ENCODE data around the gene RBMS3.

The RBMS3 gene

DNA sequence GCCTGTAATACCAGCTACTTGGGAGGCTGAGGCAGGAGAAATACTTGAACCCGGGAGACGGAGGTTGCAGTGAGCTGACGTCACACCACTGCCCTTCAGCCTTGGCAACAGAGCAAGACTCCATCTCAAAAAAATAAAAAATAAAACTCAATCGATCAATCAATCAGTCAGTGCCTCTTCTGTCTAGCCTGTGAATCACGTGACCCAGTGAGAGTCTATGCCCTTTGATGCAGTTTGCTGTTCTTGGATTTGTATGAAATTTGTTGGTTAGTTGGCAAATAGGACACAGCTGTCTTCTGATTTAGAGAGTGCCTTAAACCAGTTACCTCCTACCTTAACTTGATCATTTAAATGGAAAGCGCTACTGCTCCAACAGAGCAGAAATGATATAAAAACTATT, 3.6 kb upstream of the RBMS3 start:
- DNase-seq (ENCODE audit: low read depth): no peak

DNA sequence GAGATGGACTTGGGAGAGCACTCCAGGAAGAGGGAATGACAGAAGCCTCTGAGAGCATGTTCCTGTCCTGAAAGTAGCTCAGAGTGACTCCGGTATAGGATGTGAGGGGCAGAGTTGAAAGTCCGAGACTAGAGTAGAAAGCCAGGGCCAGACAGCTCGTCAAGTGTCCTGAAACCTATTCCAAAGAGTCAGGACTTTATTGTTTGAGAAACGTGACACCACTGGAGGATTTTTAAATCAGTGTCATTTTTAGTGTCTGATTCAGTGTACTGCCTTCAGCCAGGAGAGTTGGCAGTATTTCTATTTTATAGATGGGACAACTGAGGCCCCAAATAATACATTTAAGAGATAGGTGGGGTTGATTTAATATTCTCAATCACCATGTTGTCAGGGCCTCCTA, 1.6 kb upstream of the RBMS3 start:
- no peak for DNase-seq (ENCODE audit: low read depth)

DNA sequence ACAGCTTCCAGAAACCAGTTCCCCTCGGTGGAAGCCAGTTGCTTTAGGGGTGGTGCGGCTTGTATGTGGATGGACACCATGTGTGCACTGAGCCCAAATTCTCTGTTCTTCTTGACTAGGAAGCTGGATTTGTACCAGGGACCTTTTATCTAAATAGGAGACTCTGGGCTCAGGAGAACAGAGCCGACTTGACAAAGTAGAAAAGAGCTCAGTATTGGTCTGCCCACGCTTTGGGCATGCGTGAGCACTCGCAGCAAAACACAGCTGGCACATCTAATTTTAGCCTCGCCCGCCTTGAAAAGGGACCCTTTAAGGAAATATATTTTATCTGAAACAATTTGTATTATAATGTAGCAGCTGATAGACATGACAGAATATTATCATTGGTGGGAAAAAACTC, 1.1 kb upstream of the RBMS3 start:
- DNase-seq (ENCODE audit: low read depth): no peak

DNA sequence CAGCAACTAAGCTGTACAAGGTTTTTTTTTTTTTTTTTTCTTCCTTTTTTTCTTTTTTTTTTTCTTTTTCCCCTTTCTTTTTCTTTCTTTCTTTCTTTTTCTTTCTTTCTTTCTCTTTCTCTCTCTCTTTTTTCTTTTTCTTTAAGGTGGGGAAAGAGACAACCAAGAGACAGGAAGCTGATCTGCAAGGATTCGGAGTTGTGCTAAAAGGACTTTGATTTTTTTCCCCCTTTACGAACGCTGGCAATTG, 148 bp downstream of the RBMS3 start:
- no peak for DNase-seq (ENCODE audit: low read depth)

DNA sequence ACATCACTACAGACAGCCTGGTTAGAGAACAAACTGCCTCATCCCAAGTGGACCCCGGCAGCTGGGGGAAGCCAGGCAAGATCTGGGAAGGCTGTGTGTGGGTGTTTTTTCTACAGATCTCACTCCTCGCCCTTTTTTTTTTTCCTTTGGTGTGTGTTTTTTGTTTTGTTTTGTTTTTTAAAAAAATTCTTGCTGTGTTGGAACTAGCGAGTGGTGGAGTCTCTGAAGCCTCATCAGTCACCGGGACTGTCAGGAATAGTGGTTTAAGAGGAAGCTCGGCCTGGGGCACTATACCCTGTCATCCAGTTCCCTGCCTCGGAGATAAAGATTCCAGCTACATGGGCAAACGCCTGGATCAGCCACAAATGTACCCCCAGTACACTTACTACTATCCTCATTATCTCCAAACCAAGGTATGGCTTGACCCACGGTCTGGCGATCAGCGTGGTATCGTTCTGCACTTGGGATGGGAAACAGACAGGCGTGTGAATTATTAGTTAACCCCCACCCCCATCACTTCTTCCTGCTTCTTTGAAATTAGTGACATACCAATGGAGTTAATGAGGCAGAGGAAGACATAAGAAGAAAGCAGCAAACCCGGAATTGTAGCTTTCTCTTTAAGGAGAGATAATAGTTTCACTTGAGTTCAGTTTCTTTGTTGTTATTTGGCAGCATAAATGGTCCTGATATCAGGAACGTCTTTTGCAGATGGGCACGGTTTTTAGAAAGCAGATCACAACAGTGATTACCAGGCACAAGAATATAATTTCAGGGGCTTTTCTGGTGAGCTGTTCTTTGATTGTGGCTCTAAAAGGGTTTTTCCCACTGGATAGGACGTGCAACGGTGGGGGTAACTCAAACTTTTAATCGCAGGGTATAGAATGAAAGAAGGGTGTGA, 722 bp downstream of the RBMS3 start:
- no peak for DNase-seq (ENCODE audit: low read depth)

DNA sequence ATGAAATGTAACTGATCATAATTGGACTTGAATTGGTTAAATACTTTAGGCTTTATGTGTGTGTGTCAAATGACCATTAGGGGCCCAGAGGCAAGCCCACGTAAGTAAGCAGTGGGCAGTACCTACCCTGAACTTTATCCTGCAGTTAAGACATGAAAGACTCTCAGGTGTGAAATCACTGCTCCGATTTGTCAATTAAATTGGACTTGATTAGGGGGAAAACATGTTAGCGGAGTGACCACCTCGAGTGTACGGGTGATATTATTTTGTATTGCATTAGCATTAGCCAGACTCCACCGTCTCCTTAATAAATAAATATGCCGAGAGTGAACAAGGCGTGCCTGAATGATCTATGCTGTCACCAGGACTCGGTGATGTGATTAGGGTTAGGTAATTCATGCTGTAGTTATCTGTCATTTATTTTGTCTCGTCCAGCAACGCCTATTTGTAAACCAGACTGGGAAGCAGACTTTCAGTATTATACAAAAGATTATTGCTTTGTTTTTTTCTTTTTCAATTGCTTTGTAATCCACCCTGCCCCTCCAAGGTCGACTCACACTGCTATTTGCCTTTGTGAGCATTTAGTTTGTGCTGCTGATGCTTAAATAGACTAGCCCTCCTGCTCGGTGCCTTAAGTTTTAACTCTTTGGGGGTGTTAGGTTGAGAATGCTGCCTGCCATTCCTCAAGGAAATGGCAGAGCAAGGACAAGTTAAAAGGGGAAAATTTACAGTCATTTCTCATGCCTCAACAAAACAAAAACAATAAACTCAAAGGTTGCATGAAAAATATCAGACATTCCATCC, 1.8 kb downstream of the RBMS3 start:
- DNase-seq (ENCODE audit: low read depth): peak; percentile 37

DNA sequence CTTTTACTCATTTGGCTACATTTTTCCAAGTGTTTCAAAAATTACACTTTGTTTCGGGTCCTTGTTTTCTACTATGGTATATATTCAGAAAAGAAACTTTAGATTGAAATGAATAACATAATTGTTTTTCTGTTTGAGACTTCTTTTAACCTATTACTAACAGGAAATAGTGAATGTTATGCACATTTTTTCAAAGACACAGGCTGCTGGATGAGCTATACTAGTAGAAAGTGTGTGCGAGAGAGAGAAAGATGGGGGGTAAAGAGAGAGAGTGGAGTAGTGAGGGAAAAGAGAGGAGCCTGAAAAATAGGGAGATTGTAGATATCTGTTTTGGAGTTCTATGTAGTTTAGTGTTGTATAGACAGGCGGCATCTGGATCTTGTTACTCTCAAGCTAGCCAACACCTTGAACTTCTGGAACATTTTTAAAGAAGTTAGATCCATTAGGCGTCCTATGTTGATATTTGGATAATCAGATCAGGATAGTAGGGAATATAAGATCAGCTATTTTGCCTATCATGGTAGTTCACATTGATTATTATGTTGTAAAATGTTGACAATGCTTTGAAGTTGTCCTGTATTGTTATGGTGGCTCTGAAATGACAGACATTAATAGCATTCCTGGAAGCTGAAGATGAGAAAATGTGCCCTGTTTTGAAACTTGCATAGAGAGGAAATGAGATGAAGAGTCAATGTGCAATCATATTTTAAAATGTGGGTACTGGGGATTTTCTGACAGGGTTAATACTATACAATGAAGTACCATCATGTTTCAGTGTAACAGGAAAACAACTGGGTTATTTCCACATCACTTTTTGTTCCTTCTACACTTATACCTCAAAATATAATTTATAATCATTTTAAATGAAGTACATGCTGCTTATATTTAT, 2.6 kb downstream of the RBMS3 start:
- DNase-seq (ENCODE audit: low read depth): no peak

DNA sequence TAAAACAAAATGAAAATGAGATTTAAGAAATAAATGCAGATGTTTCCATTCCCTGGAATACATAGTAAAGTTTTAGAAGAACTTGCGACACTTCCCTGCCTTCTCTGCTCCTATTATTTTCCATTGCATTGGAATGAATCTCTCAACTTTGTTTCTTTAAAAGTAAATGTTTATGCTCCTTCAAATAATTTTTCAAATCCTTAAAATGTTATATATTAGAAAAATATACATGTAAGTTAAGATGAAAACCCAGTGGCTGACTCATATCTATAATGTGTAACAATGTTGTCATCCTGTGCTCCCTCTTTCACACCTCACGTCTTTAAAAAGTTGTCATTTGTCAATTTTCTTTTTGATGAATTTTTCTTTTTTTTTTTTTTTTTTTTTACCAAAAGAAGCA, 3.6 kb downstream of the RBMS3 start:
- no peak for DNase-seq (ENCODE audit: low read depth)

DNA sequence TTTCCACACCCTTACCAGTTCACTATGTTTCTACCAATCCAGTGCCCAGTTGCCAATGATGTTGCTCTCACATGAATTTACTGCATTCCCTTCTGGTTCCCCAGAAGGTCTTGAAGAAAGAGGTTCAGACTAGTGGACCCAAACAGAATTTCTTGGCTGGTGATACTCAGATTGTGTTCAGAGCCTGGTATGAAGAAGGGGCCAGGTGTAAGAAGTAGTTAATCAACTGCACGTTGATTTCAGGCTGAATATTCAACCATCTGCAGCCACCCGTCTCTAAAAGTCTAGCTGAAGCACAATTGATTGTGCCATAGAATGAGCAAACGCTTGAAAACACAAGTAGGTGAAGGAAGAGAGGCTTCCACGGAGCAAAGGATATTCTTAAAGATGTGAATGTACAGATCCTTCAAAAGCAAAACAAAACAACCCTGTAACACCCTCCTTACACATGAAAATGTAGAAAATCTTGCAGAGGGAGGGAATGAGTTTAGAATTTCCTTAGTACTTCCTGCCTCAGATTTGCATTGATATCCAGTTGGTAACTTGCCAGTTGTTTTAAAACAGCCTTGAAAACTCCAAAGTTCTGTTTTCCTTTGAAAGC, 4.7 kb downstream of the RBMS3 start:
- no peak for DNase-seq (ENCODE audit: low read depth)

DNA sequence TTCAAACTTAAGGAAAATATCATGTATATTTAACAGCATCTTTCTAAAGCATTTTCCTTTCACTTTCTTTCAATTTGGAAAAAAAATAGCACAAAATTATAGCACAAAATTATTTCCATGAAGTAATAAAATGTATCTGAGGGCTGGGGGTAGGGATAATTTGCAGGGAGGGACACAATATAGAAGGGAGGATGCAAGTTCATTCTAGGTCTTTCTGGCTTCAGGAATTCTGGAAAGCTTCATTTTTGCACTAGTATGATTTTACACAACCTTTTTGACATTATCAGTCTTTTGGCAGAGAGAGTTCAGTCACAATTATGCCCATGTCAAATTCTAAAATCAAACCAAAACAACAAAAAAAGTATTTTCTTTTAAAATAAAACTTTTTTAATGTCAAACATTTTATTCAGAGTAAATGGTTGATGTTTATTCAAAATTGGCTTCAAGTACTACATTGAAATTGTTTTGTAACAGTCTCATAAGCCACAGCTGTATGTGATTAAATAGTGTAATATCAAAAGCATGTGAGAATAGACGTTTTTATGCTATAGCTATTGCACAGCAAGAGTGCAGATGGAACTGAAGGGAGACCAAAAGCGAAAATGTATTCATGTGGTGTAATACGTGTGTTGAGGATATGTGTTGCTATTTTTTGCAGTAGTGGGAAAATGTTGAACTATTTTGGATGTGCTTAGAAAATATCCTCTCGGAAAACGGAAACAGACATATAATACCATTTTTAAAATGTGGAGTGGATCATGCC, 5.8 kb downstream of the RBMS3 start:
- peak; percentile 48 for DNase-seq (ENCODE audit: low read depth)

DNA sequence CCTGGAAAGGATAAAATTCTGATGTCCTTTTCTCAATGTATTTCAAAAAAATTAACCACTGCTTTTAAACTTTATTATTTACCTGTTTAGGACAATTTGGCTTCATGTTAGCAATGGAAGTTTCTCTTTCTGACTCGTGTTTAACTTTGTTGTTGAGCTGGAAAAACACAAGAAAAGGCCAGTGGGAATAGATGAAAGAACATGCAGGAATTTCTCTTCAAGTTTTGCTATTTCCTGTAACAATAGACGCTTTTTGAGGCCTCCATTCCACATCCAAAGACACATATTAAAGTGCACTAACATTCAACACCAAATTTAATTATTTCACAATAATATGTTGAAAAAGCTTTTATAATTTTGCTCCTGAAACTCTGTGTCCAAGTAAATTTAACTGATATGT, 9.7 kb downstream of the RBMS3 start:
- DNase-seq (ENCODE audit: low read depth): no peak

DNA sequence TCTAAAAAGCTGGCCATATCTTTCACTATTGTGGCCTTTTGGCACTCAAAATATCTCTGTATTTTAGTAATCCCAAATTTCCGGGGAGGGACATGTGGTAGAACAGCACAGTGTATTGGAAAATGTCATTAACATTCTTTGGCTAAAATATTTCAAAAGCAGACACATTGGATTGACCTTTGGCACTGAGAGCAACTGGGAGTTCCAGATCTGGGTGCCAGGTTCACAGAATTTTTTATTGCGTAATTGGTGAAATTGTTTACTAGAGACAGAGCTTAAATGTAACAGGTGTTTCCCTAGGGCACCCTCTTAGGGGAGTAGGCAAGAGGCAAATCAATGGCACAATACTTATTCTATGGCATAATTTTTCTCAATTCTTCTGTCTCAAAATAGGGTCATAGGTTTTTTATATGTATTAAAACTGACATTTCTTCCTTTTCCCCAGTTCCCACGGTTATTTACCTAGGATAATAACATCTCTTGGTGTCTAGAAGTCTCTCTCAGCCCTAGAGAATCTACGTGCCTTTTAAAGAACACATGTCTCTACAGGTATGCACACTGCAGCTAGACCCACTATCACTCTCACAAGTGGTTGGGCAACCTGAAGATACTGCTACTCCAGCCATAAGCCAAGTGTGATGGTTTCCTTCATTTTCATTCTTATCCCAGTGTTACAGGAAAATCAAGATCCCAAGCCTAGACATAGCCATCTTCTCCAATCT, 10.6 kb downstream of the RBMS3 start:
- DNase-seq (ENCODE audit: low read depth): no peak

DNA sequence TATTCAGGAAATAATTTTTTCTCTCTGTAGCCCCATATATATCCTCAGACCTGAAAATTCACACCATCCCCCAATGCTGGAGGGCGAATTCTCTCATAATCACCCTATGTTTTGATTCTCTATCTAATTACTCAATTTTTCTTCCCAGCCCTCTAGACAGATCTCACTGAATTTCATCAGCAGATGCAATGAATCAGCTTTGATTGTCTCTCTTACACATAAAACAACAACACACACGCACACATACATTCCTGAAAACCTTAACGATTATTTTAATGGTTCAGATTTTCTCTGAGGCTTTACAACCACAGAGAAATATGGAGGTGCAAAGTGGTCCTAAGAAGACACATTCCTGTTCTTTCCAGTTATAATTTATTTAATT, 11.1 kb downstream of the RBMS3 start:
- peak; percentile 50 for DNase-seq (ENCODE audit: low read depth)

DNA sequence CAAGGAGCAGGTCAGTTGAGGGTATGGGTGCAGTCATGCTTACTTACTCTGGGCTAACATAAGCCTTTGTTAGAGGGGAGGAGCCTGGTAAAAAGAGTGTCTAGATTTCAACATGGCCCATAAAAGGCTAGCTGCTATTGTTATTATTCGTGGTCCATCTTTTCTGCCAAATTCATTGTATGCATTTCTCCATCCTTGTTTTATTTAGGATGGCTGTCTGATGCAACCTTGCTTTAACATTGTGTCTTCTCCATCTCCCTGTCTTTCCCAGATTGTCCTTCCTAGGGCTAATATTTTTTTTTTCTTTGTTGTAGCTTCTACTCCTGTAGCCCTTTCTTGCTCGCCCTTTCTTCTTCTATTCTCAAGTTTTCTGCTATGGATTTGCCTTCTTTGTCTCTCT, 12.6 kb downstream of the RBMS3 start:
- DNase-seq (ENCODE audit: low read depth): no peak

DNA sequence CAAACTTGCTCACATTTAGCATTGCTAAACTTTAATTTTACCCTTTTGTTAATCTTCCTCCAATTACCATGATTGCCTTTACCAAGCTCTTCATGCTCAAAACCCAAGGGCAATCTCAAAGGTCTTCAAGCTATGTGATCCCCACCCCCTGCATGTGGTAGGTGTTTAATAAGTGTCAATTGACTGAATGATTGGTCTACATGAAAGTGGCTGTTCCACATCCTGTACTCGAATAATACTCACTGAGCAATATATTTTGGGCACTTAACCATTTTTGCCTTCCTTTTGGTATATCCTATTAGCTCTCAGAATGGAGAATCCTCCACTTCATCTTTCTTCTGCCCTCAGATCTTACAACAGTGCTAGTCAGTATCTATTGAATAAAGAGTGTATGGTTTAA, 17.1 kb downstream of the RBMS3 start:
- no peak for DNase-seq (ENCODE audit: low read depth)

DNA sequence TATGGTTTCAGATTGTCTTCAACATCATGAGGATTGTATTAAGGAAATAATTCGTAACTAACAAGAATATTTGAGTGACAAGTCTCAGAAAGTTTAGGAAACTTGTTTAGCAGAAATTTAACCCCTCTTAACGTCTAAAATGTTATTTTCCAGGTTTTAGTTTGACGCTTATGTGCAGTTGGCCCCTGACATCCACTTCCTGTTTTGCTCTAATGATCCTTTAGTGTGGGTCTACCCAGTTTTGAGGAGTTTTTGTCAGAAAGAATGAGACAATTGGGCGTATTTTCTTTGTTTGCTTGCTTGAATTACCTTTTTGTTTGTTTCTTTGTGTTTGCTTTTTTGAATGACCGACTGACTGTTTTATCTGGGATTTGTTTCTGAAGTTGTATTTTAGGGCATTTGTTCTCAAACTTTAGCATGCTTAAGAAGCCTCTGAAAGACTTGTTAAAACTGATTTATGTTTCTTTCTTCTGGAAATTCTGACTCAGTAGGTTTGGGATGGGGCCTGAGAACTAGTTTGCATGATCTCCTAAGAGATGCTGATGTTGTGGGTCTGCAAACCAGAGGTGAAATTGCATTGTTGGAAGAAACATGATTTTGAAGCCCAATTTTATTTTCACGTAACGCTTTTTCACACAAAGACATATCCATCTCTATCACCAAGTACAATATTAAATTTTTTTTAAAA, 20.6 kb downstream of the RBMS3 start:
- DNase-seq (ENCODE audit: low read depth): peak; percentile 53

DNA sequence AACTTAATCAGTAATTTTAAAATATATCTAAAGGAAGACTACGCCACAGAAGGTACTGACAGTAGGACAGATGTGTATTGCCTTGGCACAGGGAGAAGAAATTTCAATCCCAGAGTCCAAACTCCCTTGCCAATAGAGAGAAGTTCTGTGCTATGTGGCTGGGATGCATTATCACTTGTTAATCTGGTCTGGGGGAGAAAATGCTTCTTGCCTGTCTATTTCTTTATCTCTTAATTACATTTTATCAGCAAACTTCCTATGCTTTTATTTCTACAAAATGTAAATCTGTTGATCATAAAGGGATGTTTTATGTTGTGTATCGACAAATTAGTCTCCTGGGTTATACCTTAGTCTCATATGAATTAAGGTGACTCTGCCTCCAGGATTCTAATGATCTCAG, 21.7 kb downstream of the RBMS3 start:
- DNase-seq (ENCODE audit: low read depth): no peak

DNA sequence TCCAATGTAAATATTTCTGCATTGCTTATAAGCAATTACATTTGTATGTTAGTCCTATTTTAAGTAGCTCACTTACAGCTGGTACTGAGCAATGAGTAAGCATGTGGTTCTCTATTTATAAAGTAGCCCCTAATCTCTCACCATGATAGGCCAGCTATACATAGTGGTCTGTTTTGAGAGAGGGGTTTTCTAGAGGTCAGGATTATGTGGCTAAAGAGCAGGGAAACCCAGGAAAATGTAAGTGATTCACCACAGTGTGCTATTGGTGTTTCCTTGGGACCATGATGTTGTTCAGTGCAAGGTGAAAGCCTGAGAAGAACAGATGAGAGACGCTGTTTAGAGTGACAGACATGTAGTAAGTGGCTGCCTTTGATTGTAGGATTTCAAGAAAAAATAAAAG, 26.4 kb downstream of the RBMS3 start:
- DNase-seq (ENCODE audit: low read depth): no peak

DNA sequence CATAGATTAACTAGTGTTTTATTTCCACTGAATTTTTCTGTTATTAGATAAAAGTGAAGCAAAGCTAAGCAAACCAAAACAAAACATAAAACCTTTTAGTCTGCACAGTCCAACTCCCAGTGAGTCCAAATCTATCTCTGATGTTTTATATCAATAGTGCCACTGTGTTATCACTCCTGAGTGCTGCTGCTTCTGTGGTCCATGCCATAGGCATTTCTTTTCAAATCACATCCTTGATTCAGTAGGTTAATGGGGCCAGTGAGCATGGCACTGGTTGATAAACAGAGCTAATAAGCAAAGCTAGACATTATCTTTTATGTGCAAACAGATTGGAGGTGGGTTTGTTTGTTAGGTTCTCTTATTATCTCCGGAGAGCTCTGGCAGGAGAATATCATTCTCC, 30.0 kb downstream of the RBMS3 start:
- DNase-seq (ENCODE audit: low read depth): no peak

DNA sequence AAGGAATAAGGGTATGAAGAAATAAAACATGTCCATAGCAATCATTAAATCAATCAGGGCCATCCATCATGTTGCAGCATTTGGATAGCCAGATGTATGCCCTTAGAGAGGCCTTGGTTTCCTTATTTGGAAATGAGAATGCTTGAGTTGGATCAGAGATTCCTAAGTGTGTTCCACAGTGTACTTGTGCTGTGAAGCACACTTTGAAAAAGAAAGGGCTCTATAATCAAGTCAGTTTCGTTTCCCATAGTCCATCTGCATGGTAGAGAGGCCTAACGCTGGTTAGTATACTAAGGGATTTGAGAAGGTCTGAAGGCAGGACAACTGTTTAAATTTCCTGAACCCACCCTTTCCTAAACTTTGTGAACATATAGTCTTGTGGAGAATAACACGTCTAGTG, 30.9 kb downstream of the RBMS3 start:
- no peak for DNase-seq (ENCODE audit: low read depth)
